Skeletal muscle tissue (tissue), 4 donors: ENCODE data around the gene S100A1. TPM values are rescaled to one million over a fixed set of nuclear protein-coding genes. Genes with fewer than 3 reads are reported as not detected.

Experiments used
- H3K27ac ChIP-seq: one replicate; pipeline ENCODE4 v1.7.0; 2013; ENCODE audit warnings: mild to moderate bottlenecking, low read depth, low read length, inconsistent platforms
- H3K27me3 ChIP-seq, 3 donors: one replicate each; pipeline ENCODE4 v1.7.0; 2013; ENCODE audit warnings: low read length in 3 of 3; ENCODE audit not compliant: control insufficient read depth in 3 of 3, insufficient read depth in 3 of 3
- H3K36me3 ChIP-seq, 3 donors: one replicate each; pipeline ENCODE4 v1.7.0; 2013; ENCODE audit warnings: low read length in 3 of 3; ENCODE audit not compliant: control insufficient read depth in 3 of 3, insufficient read depth in 3 of 3
- H3K4me1 ChIP-seq, 3 donors: one replicate each; pipeline ENCODE4 v1.7.0; 2013; ENCODE audit warnings: low read length in 3 of 3, mild to moderate bottlenecking in 3 of 3; ENCODE audit not compliant: control insufficient read depth in 3 of 3, insufficient read depth in 3 of 3
- H3K4me3 ChIP-seq, 3 donors: one replicate each; pipeline ENCODE4 v1.7.0; 2013; ENCODE audit warnings: low read length in 3 of 3
- H3K9ac ChIP-seq, 3 donors: one replicate each; pipeline ENCODE4 v1.7.0; 2013; ENCODE audit warnings: low read length in 3 of 3, mild to moderate bottlenecking in 3 of 3, moderate library complexity in 2 of 3, low read depth in 1 of 3
- H3K9me3 ChIP-seq, 3 donors: one replicate each; pipeline ENCODE4 v1.7.0; 2013; ENCODE audit warnings: low read length in 3 of 3; ENCODE audit not compliant: control insufficient read depth in 3 of 3
- total RNA-seq: library from RNA; depleted of rRNA; stranded (reverse); fragments of >200 nt; gene quantifications from one replicate; pipeline ENCODE4 v1.2.3, GENCODE V29; 2014
- donor health status: Osteomylitis.

The S100A1 gene
- total RNA-seq, 1 donor from 2014 or later = 0.52 TPM

DNA sequence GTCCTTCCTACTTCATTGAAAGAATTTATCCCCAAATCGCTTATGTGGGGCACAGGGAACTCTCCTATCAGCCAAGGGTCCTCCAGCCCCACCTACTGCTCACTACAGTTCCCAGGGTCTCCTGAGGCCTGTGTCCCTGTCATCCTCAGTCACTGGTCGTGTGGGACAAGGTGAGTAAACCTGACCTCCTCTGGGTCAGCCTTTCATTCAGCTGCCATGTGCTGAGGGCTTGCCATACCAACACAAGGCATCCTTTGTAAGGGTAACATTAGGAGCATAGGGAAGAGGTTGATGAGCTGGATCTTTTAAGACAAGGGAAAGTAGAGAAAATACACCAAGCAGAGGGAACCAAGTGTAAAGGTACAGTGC lies 19.1 kb downstream of the S100A1 start:
- Histone ChIP-seq H3K36me3 (peaks cover 22 to 38% (median 24%) of the 10 kb centered on the region in 3 donors), H3K4me1 (peaks cover 29 to 48% (median 31%) of the 10 kb centered on the region in 3 donors), H3K27me3 (no peaks in the 10 kb centered on the region), H3K9me3 (no peaks in the 10 kb centered on the region), H3K4me3 (no peak overlapping the region), H3K27ac (peak overlapping the region; percentile 7), H3K9ac (no peak overlapping the region)

GRCh38 chr1:153648000-153648643 lies 19.9 kb downstream of the S100A1 start:
- H3K4me3 ChIP-seq = no peak overlapping the region
- peak overlapping the region in 1 of 3 donors; percentile 10 for H3K9ac ChIP-seq
- no peaks in the 10 kb centered on the region for H3K27me3 ChIP-seq

GRCh38 chr1:153649137-153649862 lies 21.1 kb downstream of the S100A1 start:
- Histone ChIP-seq H3K4me1 (peaks cover 23 to 32% (median 23%) of the 10 kb centered on the region in 3 donors), H3K9me3 (no peaks in the 10 kb centered on the region), H3K9ac (peak overlapping the region in 2 of 3 donors; percentile 44 to 55), H3K4me3 (peak overlapping the region in 1 of 3 donors; percentile 14), H3K27ac (peak overlapping the region; percentile 38), H3K36me3 (peaks cover 14 to 19% (median 16%) of the 10 kb centered on the region in 3 donors), H3K27me3 (no peaks in the 10 kb centered on the region)

More at GRCh38 chr1:153648000-153648643, 19.9 kb downstream of the S100A1 start:
- H3K9me3 ChIP-seq = no peaks in the 10 kb centered on the region
- no peak overlapping the region for H3K27ac ChIP-seq
- peaks cover 16 to 30% (median 17%) of the 10 kb centered on the region in 3 donors for H3K36me3 ChIP-seq
- H3K4me1 ChIP-seq = peaks cover 31 to 44% (median 32%) of the 10 kb centered on the region in 3 donors

DNA sequence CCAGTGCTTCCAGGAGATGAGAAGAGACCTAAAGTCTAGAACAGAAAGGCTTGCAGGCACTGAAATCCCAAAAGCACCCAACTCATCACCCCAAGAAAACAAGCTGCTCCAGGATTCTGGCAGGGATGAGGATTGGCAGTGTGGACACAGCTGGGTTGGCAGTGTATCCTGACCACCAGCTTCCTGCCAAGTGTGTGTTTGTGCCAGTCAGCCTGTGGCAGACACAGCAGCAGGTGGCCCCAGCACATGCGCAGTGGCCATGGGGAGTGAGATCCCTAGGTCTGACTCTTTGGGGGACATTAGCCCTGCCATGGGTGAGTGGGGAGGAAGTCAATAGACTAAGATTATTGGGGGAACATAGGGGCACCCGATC lies 21.6 kb downstream of the S100A1 start:
- Histone ChIP-seq H3K9ac (peak overlapping the region in 2 of 3 donors; percentile 19 to 44), H3K36me3 (peaks cover 11 to 15% (median 13%) of the 10 kb centered on the region in 3 donors), H3K9me3 (no peaks in the 10 kb centered on the region), H3K4me3 (peak overlapping the region in 1 of 3 donors; percentile 14), H3K4me1 (peaks cover 21 to 30% (median 23%) of the 10 kb centered on the region in 3 donors), H3K27me3 (no peaks in the 10 kb centered on the region), H3K27ac (peak overlapping the region; percentile 38)

GRCh38 chr1:153651771-153652170 lies 23.5 kb downstream of the S100A1 start:
- no peak overlapping the region for H3K9ac ChIP-seq
- H3K27me3 ChIP-seq = no peaks in the 10 kb centered on the region
- no peak overlapping the region for H3K27ac ChIP-seq
- H3K4me3 ChIP-seq = no peak overlapping the region
- peaks cover 0 to 2% (median 1%) of the 10 kb centered on the region in 3 donors for H3K36me3 ChIP-seq
- peaks cover 21 to 30% (median 23%) of the 10 kb centered on the region in 3 donors for H3K4me1 ChIP-seq
- H3K9me3 ChIP-seq = no peaks in the 10 kb centered on the region

DNA sequence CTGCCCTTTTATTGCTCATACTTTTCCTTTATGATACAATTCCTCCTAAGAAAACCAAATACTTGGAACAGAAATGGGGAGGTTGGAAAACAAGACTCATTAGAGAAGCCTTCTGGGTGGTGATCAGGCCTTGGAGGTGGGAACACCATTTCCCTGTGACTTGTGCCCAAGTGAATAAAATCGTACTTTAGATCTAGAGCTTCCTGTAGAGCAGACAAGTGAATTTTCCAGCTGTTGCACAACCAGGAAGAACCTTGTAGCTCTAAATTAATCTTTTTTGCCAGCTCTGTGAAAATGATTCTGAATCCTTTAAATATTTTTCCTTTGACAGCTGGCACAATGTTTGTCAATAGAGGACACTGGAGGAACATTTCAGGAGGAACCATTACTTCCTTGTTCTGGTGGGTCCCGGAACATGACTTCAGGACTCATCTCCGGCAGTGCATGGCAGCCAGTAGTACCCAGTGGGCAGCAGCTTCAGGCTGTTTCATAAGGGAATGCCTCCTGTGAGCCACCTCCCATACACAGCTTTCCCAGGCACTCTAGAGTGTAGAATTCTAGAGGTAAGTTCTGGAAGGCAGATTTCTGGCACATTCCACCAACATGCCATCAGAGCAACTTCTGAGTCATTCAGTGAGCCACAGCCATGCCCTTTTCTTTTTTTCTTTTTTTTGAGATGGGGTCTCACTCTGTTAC lies 24.7 kb downstream of the S100A1 start:
- H3K27me3 ChIP-seq = no peaks in the 10 kb centered on the region
- no peaks in the 10 kb centered on the region for H3K9me3 ChIP-seq
- no peak overlapping the region for H3K9ac ChIP-seq
- no peak overlapping the region for H3K4me3 ChIP-seq
- peaks cover 17 to 20% (median 17%) of the 10 kb centered on the region in 3 donors for H3K4me1 ChIP-seq
- no peaks in the 10 kb centered on the region for H3K36me3 ChIP-seq
- H3K27ac ChIP-seq = peak overlapping the region; percentile 51

- Histone ChIP-seq H3K9ac (no peak overlapping the region), H3K4me3 (no peak overlapping the region), H3K27ac (no peak overlapping the region), H3K36me3 (peaks cover 0 to 5% (median 3%) of the 10 kb centered on the region in 3 donors), H3K27me3 (no peaks in the 10 kb centered on the region), H3K4me1 (peaks cover 11 to 17% (median 13%) of the 10 kb centered on the region in 3 donors), H3K9me3 (no peaks in the 10 kb centered on the region)
Observed at GRCh38 chr1:153655333-153655732, 27.1 kb downstream of the S100A1 start.

DNA sequence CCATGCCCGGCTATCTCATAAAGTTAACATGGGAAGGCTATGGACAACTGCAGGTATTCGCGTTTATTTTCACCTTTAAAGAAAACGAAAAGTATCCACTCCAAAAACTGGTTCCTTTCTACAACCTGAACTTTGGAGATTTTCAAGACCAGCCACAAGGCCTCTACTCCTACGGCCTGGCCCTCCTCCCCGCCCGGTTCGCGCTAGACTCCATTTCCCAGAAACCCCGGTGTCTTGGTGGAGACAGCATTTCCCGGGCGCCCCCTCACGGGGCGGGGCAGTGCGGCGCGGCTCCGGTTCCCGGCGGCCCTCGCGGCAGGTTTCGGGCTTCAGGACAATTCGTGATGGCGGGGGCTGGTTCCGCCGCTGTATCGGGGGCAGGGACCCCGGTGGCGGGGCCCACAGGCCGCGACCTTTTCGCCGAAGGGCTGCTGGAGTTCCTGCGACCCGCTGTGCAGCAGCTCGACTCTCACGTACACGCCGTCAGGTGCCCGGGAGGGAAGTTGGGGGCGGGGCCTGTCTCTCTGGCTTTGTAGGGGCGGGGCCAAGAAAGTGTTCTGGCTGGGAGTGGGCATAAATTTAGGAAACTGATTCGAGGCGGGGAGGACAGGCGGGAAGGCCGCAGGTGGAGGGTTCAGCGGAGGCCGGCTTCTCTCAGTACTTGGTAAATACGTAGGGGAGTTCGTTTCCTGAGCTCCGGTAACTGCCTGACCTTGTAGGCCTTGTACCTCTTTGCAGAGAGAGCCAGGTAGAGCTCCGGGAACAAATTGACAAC lies 30.4 kb downstream of the S100A1 start, which contains the start of gene SNAPIN:
Gene SNAPIN, plus strand, starts transcription at position 304 of the 775 bp plus-strand sequence. Its CDS starts 41 bp downstream, at position 345.
- peak within 1 kb of the TSS; percentile 92 for H3K27ac ChIP-seq
- H3K27me3 ChIP-seq = no peaks in the 10 kb centered on the region
- peak within 1 kb of the TSS; percentile 87 to 90 (median 88) for H3K4me3 ChIP-seq
- H3K9me3 ChIP-seq = no peaks in the 10 kb centered on the region
- H3K9ac ChIP-seq = peak within 1 kb of the TSS; percentile 88 to 96 (median 96)
- peaks cover 10 to 13% (median 11%) of the 10 kb centered on the region in 3 donors for H3K4me1 ChIP-seq
- H3K36me3 ChIP-seq = peaks cover 28 to 29% (median 28%) of the 10 kb centered on the region in 3 donors

DNA sequence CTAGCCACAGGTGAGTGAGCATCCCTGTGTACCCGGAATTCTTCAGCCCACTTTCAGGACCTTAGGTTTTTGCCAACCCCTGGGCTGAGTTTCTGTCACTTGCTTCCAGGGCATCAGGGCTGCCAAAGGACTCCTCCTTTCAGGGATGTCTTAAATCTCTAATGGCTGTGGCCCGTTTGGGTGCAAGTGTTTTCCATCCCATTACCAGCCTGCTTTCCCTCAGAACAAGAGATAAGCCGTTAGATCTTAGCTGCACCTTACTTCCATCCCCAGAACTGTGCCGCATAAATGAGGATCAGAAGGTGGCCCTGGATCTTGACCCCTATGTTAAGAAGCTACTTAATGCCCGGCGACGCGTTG lies 30.9 kb downstream of the S100A1 start:
- H3K9ac ChIP-seq = peak overlapping the region; percentile 88 to 96 (median 96)
- peaks cover 33% of the 10 kb centered on the region in 3 donors for H3K36me3 ChIP-seq
- peaks cover 10 to 13% (median 11%) of the 10 kb centered on the region in 3 donors for H3K4me1 ChIP-seq
- H3K27ac ChIP-seq = peak overlapping the region; percentile 92
- H3K27me3 ChIP-seq = no peaks in the 10 kb centered on the region
- H3K4me3 ChIP-seq = peak overlapping the region; percentile 87 to 90 (median 88)
- H3K9me3 ChIP-seq = no peaks in the 10 kb centered on the region
